Measurements from ENCODE around the gene EPHA4. TPM values are rescaled to one million over a fixed set of nuclear protein-coding genes. Genes with fewer than 3 reads are reported as not detected.

The EPHA4 gene
- polyA plus RNA-seq, 1 donor (not counting 4 experiments of a cell fraction or from before 2014, with no cell fraction given): 9.0 TPM

DNA sequence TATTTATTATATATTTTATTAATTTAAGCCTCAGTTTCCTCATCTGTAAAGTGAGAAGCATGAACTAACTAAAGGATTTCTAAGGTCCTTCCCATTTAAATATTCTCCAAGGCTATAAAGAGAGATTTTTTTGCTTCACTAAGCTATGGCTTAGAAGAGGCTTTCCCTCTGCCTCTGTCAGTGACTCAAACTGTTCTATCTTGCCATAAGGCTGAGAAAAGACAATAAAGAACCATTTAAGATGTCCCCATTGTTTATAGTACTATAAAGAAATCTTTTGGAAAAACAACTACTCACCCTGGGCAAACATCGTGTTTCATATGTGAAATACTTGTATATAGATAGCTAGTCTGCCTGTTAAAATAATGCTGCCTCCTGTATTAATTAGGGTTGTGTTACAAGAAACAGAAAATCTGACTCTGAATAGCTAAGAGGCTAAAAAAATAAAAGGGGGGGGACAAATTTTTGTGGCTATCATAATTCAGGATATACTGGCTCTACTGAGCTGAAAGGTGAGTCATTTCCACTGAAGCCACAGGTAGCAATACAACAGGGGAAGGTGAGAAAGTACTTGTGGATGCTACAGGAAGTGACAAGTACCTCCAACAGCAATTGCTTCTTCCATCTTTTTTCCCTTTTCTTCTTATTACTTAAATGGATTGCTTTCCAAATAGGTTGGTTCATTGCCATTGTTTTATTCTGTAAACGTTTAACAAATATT is 25.4 kb downstream of the EPHA4 start:
- Histone ChIP-seq H3K27ac (ENCODE audit: control insufficient read depth, insufficient read depth, low read length) (no peak overlapping the region), H3K9ac (ENCODE audit: control insufficient read depth, extremely low read depth, insufficient read depth, low read length) (no peak overlapping the region), H3K4me1 (ENCODE audit: control insufficient read depth, extremely low read depth, insufficient read depth, low read length) (peaks cover 8% of the 10 kb centered on the region), H3K9me1 (ENCODE audit: control insufficient read depth, extremely low read depth, insufficient read depth, low read length) (no peaks in the 10 kb centered on the region), H3K9me3 (ENCODE audit: control insufficient read depth, low read depth, low read length) (no peaks in the 10 kb centered on the region), H3K79me2 (ENCODE audit: control insufficient read depth, insufficient read depth, low read length) (no peaks in the 10 kb centered on the region), H3K4me3 (ENCODE audit: control insufficient read depth in 2 of 3, extremely low read depth in 1 of 3, insufficient read depth in 2 of 3, low read depth in 1 of 3, low read length in 3 of 3) (no peak overlapping the region), H3K4me2 (ENCODE audit: control insufficient read depth, extremely low read depth, insufficient read depth, low read depth, low read length) (peak overlapping the region; percentile 13), H3K27me3 (ENCODE audit: control insufficient read depth, extremely low read depth, insufficient read depth, low read length) (no peaks in the 10 kb centered on the region), H4K20me1 (ENCODE audit: control insufficient read depth, extremely low read depth, insufficient read depth, low read length) (no peaks in the 10 kb centered on the region), H2AFZ (ENCODE audit: control insufficient read depth, low read length) (no peak overlapping the region), H3K36me3 (ENCODE audit: control insufficient read depth in 2 of 2, extremely low read depth in 1 of 2, insufficient read depth in 2 of 2, low read length in 2 of 2) (no peaks in the 10 kb centered on the region)
- dilution Hi-C loops (cut with MboI; ENCODE audit: extremely low pct_ligation_motif_present, low sequenced_read_pairs): no loop called here
- DNase-seq (ENCODE audit: low read depth, low spot score) (peak; percentile 17), FAIRE-seq (peak; percentile 67)
- TF ChIP-seq EZH2 (IDR thresholded peaks at IDR 0.05; ENCODE audit: low read length): no peak

DNA sequence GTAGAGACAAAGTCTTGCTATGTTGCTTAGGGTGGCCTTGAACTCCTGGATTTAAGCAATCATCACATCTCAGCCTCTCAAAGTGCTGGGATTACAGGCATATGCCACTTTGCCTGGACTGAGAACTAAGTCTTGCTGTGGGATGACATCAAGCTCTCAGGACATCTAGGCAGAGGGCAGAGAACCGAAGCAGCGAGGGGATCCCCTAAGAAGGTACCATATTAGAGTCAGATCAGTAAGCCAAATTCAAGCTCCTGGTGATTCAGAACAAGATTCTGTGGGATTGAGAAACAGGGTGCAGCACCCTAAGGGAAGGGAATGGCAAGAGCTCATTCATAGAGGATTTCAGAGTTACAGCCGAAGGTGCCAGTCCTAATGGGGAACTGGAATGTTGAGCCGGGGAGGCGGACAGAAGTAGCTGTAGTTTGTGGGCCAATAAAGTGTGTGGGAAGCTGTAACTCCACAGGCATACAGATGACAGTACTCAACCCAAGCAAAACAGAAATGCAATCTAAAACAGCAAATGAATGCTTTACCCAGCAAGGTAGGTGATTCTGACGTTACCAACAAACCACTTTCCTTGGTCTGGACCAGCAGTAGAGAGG is 30.9 kb downstream of the EPHA4 start:
- Histone ChIP-seq H3K9me1 (ENCODE audit: control insufficient read depth, extremely low read depth, insufficient read depth, low read length) (no peaks in the 10 kb centered on the region), H3K4me3 (ENCODE audit: control insufficient read depth in 2 of 3, extremely low read depth in 1 of 3, insufficient read depth in 2 of 3, low read depth in 1 of 3, low read length in 3 of 3) (no peak overlapping the region), H3K36me3 (ENCODE audit: control insufficient read depth in 2 of 2, extremely low read depth in 1 of 2, insufficient read depth in 2 of 2, low read length in 2 of 2) (no peaks in the 10 kb centered on the region), H3K4me1 (ENCODE audit: control insufficient read depth, extremely low read depth, insufficient read depth, low read length) (peaks cover 18% of the 10 kb centered on the region), H3K9me3 (ENCODE audit: control insufficient read depth, low read depth, low read length) (no peaks in the 10 kb centered on the region), H3K4me2 (ENCODE audit: control insufficient read depth, extremely low read depth, insufficient read depth, low read depth, low read length) (no peak overlapping the region), H3K27me3 (ENCODE audit: control insufficient read depth, extremely low read depth, insufficient read depth, low read length) (no peaks in the 10 kb centered on the region), H3K9ac (ENCODE audit: control insufficient read depth, extremely low read depth, insufficient read depth, low read length) (no peak overlapping the region), H3K79me2 (ENCODE audit: control insufficient read depth, insufficient read depth, low read length) (no peaks in the 10 kb centered on the region), H3K27ac (ENCODE audit: control insufficient read depth, insufficient read depth, low read length) (no peak overlapping the region), H2AFZ (ENCODE audit: control insufficient read depth, low read length) (no peak overlapping the region), H4K20me1 (ENCODE audit: control insufficient read depth, extremely low read depth, insufficient read depth, low read length) (no peaks in the 10 kb centered on the region)
- no peak for TF ChIP-seq EZH2 (IDR thresholded peaks at IDR 0.05; ENCODE audit: low read length)
- TF ChIP-seq, protein P1, sequence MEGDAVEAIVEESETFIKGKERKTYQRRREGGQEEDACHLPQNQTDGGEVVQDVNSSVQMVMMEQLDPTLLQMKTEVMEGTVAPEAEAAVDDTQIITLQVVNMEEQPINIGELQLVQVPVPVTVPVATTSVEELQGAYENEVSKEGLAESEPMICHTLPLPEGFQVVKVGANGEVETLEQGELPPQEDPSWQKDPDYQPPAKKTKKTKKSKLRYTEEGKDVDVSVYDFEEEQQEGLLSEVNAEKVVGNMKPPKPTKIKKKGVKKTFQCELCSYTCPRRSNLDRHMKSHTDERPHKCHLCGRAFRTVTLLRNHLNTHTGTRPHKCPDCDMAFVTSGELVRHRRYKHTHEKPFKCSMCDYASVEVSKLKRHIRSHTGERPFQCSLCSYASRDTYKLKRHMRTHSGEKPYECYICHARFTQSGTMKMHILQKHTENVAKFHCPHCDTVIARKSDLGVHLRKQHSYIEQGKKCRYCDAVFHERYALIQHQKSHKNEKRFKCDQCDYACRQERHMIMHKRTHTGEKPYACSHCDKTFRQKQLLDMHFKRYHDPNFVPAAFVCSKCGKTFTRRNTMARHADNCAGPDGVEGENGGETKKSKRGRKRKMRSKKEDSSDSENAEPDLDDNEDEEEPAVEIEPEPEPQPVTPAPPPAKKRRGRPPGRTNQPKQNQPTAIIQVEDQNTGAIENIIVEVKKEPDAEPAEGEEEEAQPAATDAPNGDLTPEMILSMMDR (optimal IDR thresholded peaks at IDR 0.05 in 1 of 3, IDR thresholded peaks at IDR 0.05 in 1 of 3, conservative IDR thresholded peaks at IDR 0.05 in 1 of 3; ENCODE audit: extremely low read depth in 1 of 3, insufficient read depth in 2 of 3, low read length in 3 of 3): no peak
- dilution Hi-C loops (cut with MboI; ENCODE audit: extremely low pct_ligation_motif_present, low sequenced_read_pairs): no loop called here
- DNase-seq (ENCODE audit: low read depth, low spot score) (no peak), FAIRE-seq (peak; percentile 76)

All from keratinocyte (primary cell).